Smooth muscle cell (in vitro differentiated cells): ENCODE results near the gene YY1. TPM values are rescaled to one million over a fixed set of nuclear protein-coding genes. Genes with fewer than 3 reads are reported as not detected.

Experiments used
- DNase-seq: peaks from one replicate; lab custom pipeline; 2025; ENCODE audit not compliant: unreplicated experiment; lab: John Stamatoyannopoulos, UW
- H2AFZ ChIP-seq: fragments of 200-600 bp; sonication (generic); 2 replicates; pipeline ENCODE4 v1.6.0; 2016; ENCODE audit warnings: antibody characterized with exemption, low read depth, mild to moderate bottlenecking
- H3F3A ChIP-seq: fragments of 200-600 bp; sonication (generic); 2 replicates; pipeline ENCODE4 v1.6.0; 2017; ENCODE audit warnings: antibody characterized with exemption, low read depth
- H3K27ac ChIP-seq: fragments of 200-600 bp; sonication (generic); 2 replicates; pipeline ENCODE4 v1.5.1; 2016; ENCODE audit warnings: low read depth, mild to moderate bottlenecking
- H3K27me3 ChIP-seq: fragments of 200-600 bp; sonication (generic); 2 replicates; pipeline ENCODE4 v1.6.1; 2016; ENCODE audit warnings: low read depth, mild to moderate bottlenecking
- H3K36me3 ChIP-seq: fragments of 200-600 bp; sonication (generic); 2 replicates; pipeline ENCODE4 v1.5.1; 2016; ENCODE audit warnings: low read depth
- H3K4me1 ChIP-seq: fragments of 200-600 bp; sonication (generic); 2 replicates; pipeline ENCODE4 v1.5.1; 2016; ENCODE audit warnings: low read depth
- H3K4me2 ChIP-seq: fragments of 200-600 bp; sonication (generic); 2 replicates; pipeline ENCODE4 v1.6.0; 2016; ENCODE audit warnings: mild to moderate bottlenecking
- H3K4me3 ChIP-seq: fragments of 200-600 bp; sonication (generic); 2 replicates; pipeline ENCODE4 v1.5.1; 2016; ENCODE audit warnings: mild to moderate bottlenecking
- H3K79me2 ChIP-seq: fragments of 200-600 bp; sonication (generic); 2 replicates; pipeline ENCODE4 v1.6.0; 2016; ENCODE audit warnings: low read depth, mild to moderate bottlenecking
- H3K9ac ChIP-seq: fragments of 200-600 bp; sonication (generic); 2 replicates; pipeline ENCODE4 v1.6.0; 2016; ENCODE audit warnings: low read depth
- H3K9me3 ChIP-seq: fragments of 200-600 bp; sonication (generic); replicated peaks from 2 replicates; pipeline ENCODE4 v1.5.1; 2016; ENCODE audit warnings: low read depth
- H4K20me1 ChIP-seq: fragments of 200-600 bp; sonication (generic); 2 replicates; pipeline ENCODE4 v1.6.0; 2016; ENCODE audit warnings: low read depth
- WGBS: methylation state at CpG from one replicate; pipeline ENCODE4 v1.1.7; 2016; ENCODE audit warnings: low lambda C conversion rate; 5-methylcytosine and 5-hydroxymethylcytosine counted together
- polyA plus RNA-seq: library from polyadenylated mRNA; unstranded; fragments of >200 nt; fragmentation: Nextera tagmentation; extraction: Ambion mirVana; gene quantifications from 2 replicates; pipeline ENCODE4 v1.2.1, GENCODE V29; 2016
- total RNA-seq: library from RNA; depleted of rRNA; stranded (reverse); fragments of >200 nt; gene quantifications from 2 replicates; pipeline ENCODE4 v1.2.3, GENCODE V29; 2014
- TF ChIP-seq, protein P1 (sequence below): fragments of 200-600 bp; sonication (generic); IDR thresholded peaks from 2 replicates; pipeline ENCODE4 v1.5.1; 2017; ENCODE audit warnings: borderline replicate concordance, mild to moderate bottlenecking, antibody characterized with exemption; ENCODE audit not compliant: insufficient read depth, poor library complexity, severe bottlenecking

YY1 gene
- total and polyA plus RNA-seq, 2 experiments from 2014 or later: 28.2 to 48.7 TPM

GRCh38 chr14:100211366-100211765 lies 27.6 kb upstream of the YY1 start:
- no peak for DNase-seq
- H2AFZ ChIP-seq: no peak overlapping the region
- TF ChIP-seq, protein P1, sequence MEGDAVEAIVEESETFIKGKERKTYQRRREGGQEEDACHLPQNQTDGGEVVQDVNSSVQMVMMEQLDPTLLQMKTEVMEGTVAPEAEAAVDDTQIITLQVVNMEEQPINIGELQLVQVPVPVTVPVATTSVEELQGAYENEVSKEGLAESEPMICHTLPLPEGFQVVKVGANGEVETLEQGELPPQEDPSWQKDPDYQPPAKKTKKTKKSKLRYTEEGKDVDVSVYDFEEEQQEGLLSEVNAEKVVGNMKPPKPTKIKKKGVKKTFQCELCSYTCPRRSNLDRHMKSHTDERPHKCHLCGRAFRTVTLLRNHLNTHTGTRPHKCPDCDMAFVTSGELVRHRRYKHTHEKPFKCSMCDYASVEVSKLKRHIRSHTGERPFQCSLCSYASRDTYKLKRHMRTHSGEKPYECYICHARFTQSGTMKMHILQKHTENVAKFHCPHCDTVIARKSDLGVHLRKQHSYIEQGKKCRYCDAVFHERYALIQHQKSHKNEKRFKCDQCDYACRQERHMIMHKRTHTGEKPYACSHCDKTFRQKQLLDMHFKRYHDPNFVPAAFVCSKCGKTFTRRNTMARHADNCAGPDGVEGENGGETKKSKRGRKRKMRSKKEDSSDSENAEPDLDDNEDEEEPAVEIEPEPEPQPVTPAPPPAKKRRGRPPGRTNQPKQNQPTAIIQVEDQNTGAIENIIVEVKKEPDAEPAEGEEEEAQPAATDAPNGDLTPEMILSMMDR: no peak
- H3K9me3 ChIP-seq: no peaks in the 10 kb centered on the region
- 98% methylated on average over 9 of the region's 9 CpGs for WGBS
- peaks cover 4% of the 10 kb centered on the region for H3K4me1 ChIP-seq
- H3K4me3 ChIP-seq: no peak overlapping the region
- H3K27ac ChIP-seq: no peak overlapping the region
- H3K79me2 ChIP-seq: no peaks in the 10 kb centered on the region
- no peak overlapping the region for H3K9ac ChIP-seq
- H3K36me3 ChIP-seq: no peaks in the 10 kb centered on the region
- no peaks in the 10 kb centered on the region for H3F3A ChIP-seq
- no peaks in the 10 kb centered on the region for H4K20me1 ChIP-seq
- H3K27me3 ChIP-seq: no peaks in the 10 kb centered on the region
- H3K4me2 ChIP-seq: no peak overlapping the region

DNA sequence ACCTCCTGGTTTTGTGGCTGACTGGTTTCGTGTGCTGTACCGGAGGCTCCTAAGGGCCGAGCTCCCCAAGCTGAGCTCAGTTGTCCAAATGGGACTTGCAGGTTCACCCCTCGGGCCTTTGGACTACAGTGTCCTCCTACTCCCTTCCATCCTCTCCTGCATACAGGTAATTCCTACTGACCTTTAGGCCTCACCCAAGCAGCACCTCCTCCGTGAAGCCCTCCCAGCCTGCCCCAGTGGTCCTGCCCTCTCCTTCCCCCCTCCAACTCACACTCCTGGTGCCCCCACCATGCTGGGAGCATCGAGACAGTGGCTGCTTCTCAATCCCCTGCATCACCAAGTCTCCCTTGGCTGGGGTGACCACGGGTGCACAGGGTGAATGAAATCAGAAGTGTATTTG lies 27.1 kb upstream of the YY1 start:
- H2AFZ ChIP-seq: no peak overlapping the region
- H3K27me3 ChIP-seq: no peaks in the 10 kb centered on the region
- H3K9me3 ChIP-seq: no peaks in the 10 kb centered on the region
- H3K27ac ChIP-seq: no peak overlapping the region
- H3K36me3 ChIP-seq: no peaks in the 10 kb centered on the region
- TF ChIP-seq, protein P1: no peak
- no peak overlapping the region for H3K4me3 ChIP-seq
- DNase-seq: no peak
- peaks cover 4% of the 10 kb centered on the region for H3K4me1 ChIP-seq
- WGBS: 95% methylated on average over 7 of the region's 7 CpGs
- H4K20me1 ChIP-seq: no peaks in the 10 kb centered on the region
- H3K9ac ChIP-seq: no peak overlapping the region
- H3K79me2 ChIP-seq: no peaks in the 10 kb centered on the region
- H3K4me2 ChIP-seq: no peak overlapping the region
- H3F3A ChIP-seq: no peaks in the 10 kb centered on the region

DNA sequence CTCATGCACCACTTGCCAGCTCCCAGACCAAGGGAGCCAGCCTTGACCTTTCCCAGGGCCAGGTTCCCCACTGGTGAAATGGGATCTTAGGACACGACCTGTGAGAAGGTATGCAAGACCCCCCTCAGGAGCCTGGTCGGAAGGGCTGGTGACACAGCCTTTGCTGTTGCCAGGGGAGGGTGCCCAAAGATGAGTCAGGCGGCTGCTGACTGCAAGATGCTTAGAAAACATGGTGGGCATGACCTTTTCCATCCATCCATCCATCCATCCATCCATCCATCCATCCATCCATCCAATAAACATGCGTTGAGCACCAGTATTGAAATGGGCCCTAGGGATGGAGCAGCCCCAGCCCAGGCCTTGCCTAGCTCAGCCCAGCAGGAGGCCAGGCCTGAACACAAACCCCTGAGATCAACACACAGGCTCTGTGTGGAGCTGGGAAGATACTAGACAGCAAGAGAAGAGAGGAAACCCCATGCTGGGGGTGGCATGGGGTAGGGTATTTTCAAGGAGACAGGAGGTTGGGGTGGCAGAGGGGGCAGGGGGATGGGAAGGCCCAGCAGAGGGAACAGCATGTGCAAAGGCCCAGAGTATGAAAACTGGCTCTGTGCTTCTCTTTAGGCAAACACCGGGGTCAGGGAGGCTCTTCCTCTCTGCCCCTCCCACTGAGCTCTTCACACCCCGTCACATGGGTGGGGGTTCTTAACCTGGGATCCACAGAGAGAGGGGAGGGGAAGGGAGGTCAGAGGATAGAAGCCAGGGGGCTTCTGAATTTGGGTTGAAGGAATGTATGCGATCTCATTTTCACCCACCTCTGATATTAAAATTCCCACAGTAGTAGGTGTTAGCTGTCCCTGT lies 26.2 kb upstream of the YY1 start:
- Histone ChIP-seq H3F3A (no peaks in the 10 kb centered on the region), H3K4me3 (no peak overlapping the region), H2AFZ (no peak overlapping the region), H3K4me1 (peaks cover 4% of the 10 kb centered on the region), H4K20me1 (no peaks in the 10 kb centered on the region), H3K27ac (no peak overlapping the region), H3K79me2 (no peaks in the 10 kb centered on the region), H3K36me3 (no peaks in the 10 kb centered on the region), H3K27me3 (no peaks in the 10 kb centered on the region), H3K9me3 (no peaks in the 10 kb centered on the region), H3K4me2 (no peak overlapping the region), H3K9ac (no peak overlapping the region)
- no peak for DNase-seq
- TF ChIP-seq, protein P1: no peak
- WGBS: 96% methylated on average over 7 of the region's 7 CpGs

- H2AFZ ChIP-seq: peak overlapping the region; percentile 95
- TF ChIP-seq, protein P1: no peak
- H3K79me2 ChIP-seq: no peaks in the 10 kb centered on the region
- no peaks in the 10 kb centered on the region for H4K20me1 ChIP-seq
- H3K27me3 ChIP-seq: no peaks in the 10 kb centered on the region
- H3K4me2 ChIP-seq: peak overlapping the region; percentile 96
- peak overlapping the region; percentile 77 for H3K9ac ChIP-seq
- 72% methylated on average over 15 of the region's 15 CpGs for WGBS
- H3K4me3 ChIP-seq: peak overlapping the region; percentile 82
- peaks cover 4% of the 10 kb centered on the region for H3K4me1 ChIP-seq
- H3K27ac ChIP-seq: peak overlapping the region; percentile 74
- H3K36me3 ChIP-seq: no peaks in the 10 kb centered on the region
- H3K9me3 ChIP-seq: no peaks in the 10 kb centered on the region
- no peaks in the 10 kb centered on the region for H3F3A ChIP-seq
- DNase-seq: no peak
These were observed 25.4 kb upstream of the YY1 start for GRCh38 chr14:100213587-100213955.
